Right cardiac atrium (tissue), 5 donors: Measurements from ENCODE around the gene MAGI2. TPM values are rescaled to one million over a fixed set of nuclear protein-coding genes. Genes with fewer than 3 reads are reported as not detected.
"Not testable (repeated sequence)": the region's sequence is repeated elsewhere in the genome, so short reads cannot be mapped to it uniquely, and the experiment has no call there.

Experiments used
- ATAC-seq, 2 donors: fragments of 200-7000 bp; cut with Tn5 transposase; one replicate each; pipeline versions ENCODE4 v1.8.0 to v1.9.1; 2020; ENCODE audit warnings: moderate library complexity in 2 of 2, mild to moderate bottlenecking in 1 of 2
- DNase-seq, 3 donors: peaks; one replicate each; pipeline ENCODE4 v3.0.0-alpha.2; 2020
- H3K27ac ChIP-seq: one replicate; pipeline ENCODE4 v1.5.1; 2013; ENCODE audit warnings: mild to moderate bottlenecking, low read length, control low read depth, moderate library complexity
- H3K27me3 ChIP-seq: one replicate; pipeline ENCODE4 v1.6.1; 2013; ENCODE audit not compliant: control insufficient read depth, insufficient read depth
- H3K4me1 ChIP-seq: one replicate; pipeline ENCODE4 v1.6.1; 2013; ENCODE audit warnings: low read length; ENCODE audit not compliant: control insufficient read depth, insufficient read depth
- H3K4me3 ChIP-seq: one replicate; pipeline ENCODE4 v1.5.1; 2013; ENCODE audit warnings: low read length, control low read depth
- H3K9me3 ChIP-seq: one replicate; pipeline ENCODE4 v1.6.1; 2013; ENCODE audit warnings: low read length; ENCODE audit not compliant: control insufficient read depth
- WGBS: extraction: QIAGEN DNeasy Blood & Tissue Kit; methylation state at CpG from one replicate; pipeline ENCODE4 v1.1.7; 2013; 5-methylcytosine and 5-hydroxymethylcytosine counted together
- intact Hi-C, 4 donors: fragments of 100-400 bp; cut with DNase I; formaldehyde crosslinking; loops; one replicate each; pipeline versions ENCODE4 v1.11.0 to v1.14.0; 2022 to 2023
- polyA plus RNA-seq: library from polyadenylated mRNA; stranded (reverse); fragments of 200-250 nt; gene quantifications from one replicate; pipeline ENCODE4 v1.2.3, GENCODE V29; 2013
- total RNA-seq, 4 donors: library from RNA; stranded (reverse); fragmentation: NEBNext Ultra II Directional; extraction: Animal tissue kit (Norgen Biotek cat#: 25700); gene quantifications; one replicate each; pipeline ENCODE4 v1.2.1, GENCODE V29; 2021
- donor health status: healthy with polysubstance abuse.
- donor health status: DM: no; HTN: yes; CAD: no.
- donor health status: DM: no; HTN: no; CAD: no.
- donor health status: DM: no; HTN: yes; CAD: no; lungs with severe emphysema.
- donor health status: DM: yes; HTN: yes; CAD: no.

Gene MAGI2
- total and polyA plus RNA-seq, 5 donors, result 3.2 to 9.9 (median 7.9) TPM

GRCh38 chr7:78322231-78322630 lies 1131.2 kb downstream of the MAGI2 start:
- H3K27ac ChIP-seq, ATAC-seq, H3K27me3 ChIP-seq, DNase-seq, intact Hi-C loops, H3K4me3 ChIP-seq, H3K4me1 ChIP-seq, H3K9me3 ChIP-seq: not testable (repeated sequence)
- 96% methylated on average over 5 of the region's 5 CpGs for WGBS

- Histone ChIP-seq H3K4me3 (no peak overlapping the region), H3K27ac (no peak overlapping the region), H3K9me3 (no peaks in the 10 kb centered on the region), H3K4me1 (no peaks in the 10 kb centered on the region), H3K27me3 (no peaks in the 10 kb centered on the region)
- ATAC-seq, result no peak
- DNase-seq, result no peak
- WGBS, result 87% methylated on average over 12 of the region's 12 CpGs
- intact Hi-C loops, result no loop called here
These were observed 1136.1 kb downstream of the MAGI2 start for GRCh38 chr7:78317371-78317770.

GRCh38 chr7:78316110-78316509 lies 1137.4 kb downstream of the MAGI2 start:
- intact Hi-C loops, result no loop called here
- ATAC-seq, result no peak
- H3K4me1 ChIP-seq, result no peaks in the 10 kb centered on the region

GRCh38 chr7:78315119-78315518 lies 1138.3 kb downstream of the MAGI2 start:
- 63% methylated on average over 2 of the region's 2 CpGs for WGBS
- Histone ChIP-seq H3K9me3 (no peaks in the 10 kb centered on the region), H3K27me3 (no peaks in the 10 kb centered on the region), H3K27ac (no peak overlapping the region), H3K4me1 (no peaks in the 10 kb centered on the region), H3K4me3 (no peak overlapping the region)
- DNase-seq, result no peak
- no peak for ATAC-seq
- intact Hi-C loops, result no loop called here

More at GRCh38 chr7:78316110-78316509, 1137.4 kb downstream of the MAGI2 start:
- H3K9me3 ChIP-seq, result no peaks in the 10 kb centered on the region
- DNase-seq, result no peak
- H3K27me3 ChIP-seq, result no peaks in the 10 kb centered on the region
- H3K4me3 ChIP-seq, result no peak overlapping the region
- no peak overlapping the region for H3K27ac ChIP-seq

- WGBS, result 81% methylated on average over 2 of the region's 2 CpGs
These were observed 1142.3 kb downstream of the MAGI2 start for GRCh38 chr7:78311181-78311580.

GRCh38 chr7:78307892-78308291 lies 1145.6 kb downstream of the MAGI2 start:
- intact Hi-C loops, result no loop called here

More at GRCh38 chr7:78311181-78311580, 1142.3 kb downstream of the MAGI2 start:
- H3K9me3 ChIP-seq, result no peaks in the 10 kb centered on the region
- H3K27ac ChIP-seq, result no peak overlapping the region
- H3K27me3 ChIP-seq, result no peaks in the 10 kb centered on the region
- intact Hi-C loops, result no loop called here
- ATAC-seq (no peak), DNase-seq (no peak)
- H3K4me3 ChIP-seq, result no peak overlapping the region
- no peaks in the 10 kb centered on the region for H3K4me1 ChIP-seq

GRCh38 chr7:78306634-78307033 lies 1146.8 kb downstream of the MAGI2 start:
- H3K27ac ChIP-seq, result no peak overlapping the region
- intact Hi-C loops, result no loop called here
- H3K9me3 ChIP-seq, result no peaks in the 10 kb centered on the region
- 97% methylated on average over 1 of the region's 1 CpG for WGBS
- no peaks in the 10 kb centered on the region for H3K4me1 ChIP-seq
- H3K4me3 ChIP-seq, result no peak overlapping the region
- H3K27me3 ChIP-seq, result no peaks in the 10 kb centered on the region
- ATAC-seq, result no peak
- DNase-seq, result no peak

More at GRCh38 chr7:78307892-78308291, 1145.6 kb downstream of the MAGI2 start:
- Histone ChIP-seq H3K4me1 (no peaks in the 10 kb centered on the region), H3K9me3 (no peaks in the 10 kb centered on the region), H3K4me3 (no peak overlapping the region), H3K27me3 (no peaks in the 10 kb centered on the region), H3K27ac (no peak overlapping the region)
- no peak for ATAC-seq
- DNase-seq, result no peak

- DNase-seq, result no peak
- Histone ChIP-seq H3K9me3 (no peaks in the 10 kb centered on the region), H3K27me3 (no peaks in the 10 kb centered on the region), H3K4me1 (no peaks in the 10 kb centered on the region), H3K4me3 (no peak overlapping the region), H3K27ac (no peak overlapping the region)
- no peak for ATAC-seq
- 69% methylated on average over 3 of the region's 3 CpGs for WGBS
- intact Hi-C loops, result no loop called here
These were observed 1152.1 kb downstream of the MAGI2 start for GRCh38 chr7:78301407-78301806.

- WGBS, result 91% methylated on average over 5 of the region's 5 CpGs
- intact Hi-C loops, result no loop called here
- ATAC-seq, result no peak
- Histone ChIP-seq H3K4me3 (no peak overlapping the region), H3K4me1 (no peaks in the 10 kb centered on the region), H3K27ac (no peak overlapping the region), H3K9me3 (no peaks in the 10 kb centered on the region), H3K27me3 (no peaks in the 10 kb centered on the region)
- DNase-seq, result no peak
These were observed 1154.4 kb downstream of the MAGI2 start for GRCh38 chr7:78299088-78299487.

- intact Hi-C loops, result no loop called here
- no peak overlapping the region for H3K27ac ChIP-seq
- no peak overlapping the region for H3K4me3 ChIP-seq
- DNase-seq (no peak), ATAC-seq (no peak)
- H3K9me3 ChIP-seq, result no peaks in the 10 kb centered on the region
- no peaks in the 10 kb centered on the region for H3K4me1 ChIP-seq
- no peaks in the 10 kb centered on the region for H3K27me3 ChIP-seq
- WGBS, result 86% methylated on average over 5 of the region's 5 CpGs
These were observed 1156.7 kb downstream of the MAGI2 start for GRCh38 chr7:78296644-78297371.

GRCh38 chr7:78296046-78296597 lies 1157.3 kb downstream of the MAGI2 start:
- Histone ChIP-seq H3K27me3 (no peaks in the 10 kb centered on the region), H3K4me1 (no peaks in the 10 kb centered on the region), H3K27ac (no peak overlapping the region), H3K4me3 (no peak overlapping the region), H3K9me3 (no peaks in the 10 kb centered on the region)
- intact Hi-C loops, result no loop called here
- ATAC-seq (no peak), DNase-seq (no peak)
- 85% methylated on average over 2 of the region's 2 CpGs for WGBS
